GM23248 (cell line): ENCODE measurements around the gene QSOX2.

Experiments used
- EZH2 ChIP-seq: fragments of 200-600 bp; sonication (generic); IDR thresholded peaks from 2 replicates; pipeline ENCODE4 v1.6.1; 2018; ENCODE audit warnings: antibody characterized with exemption, mild to moderate bottlenecking; ENCODE audit not compliant: insufficient read depth, poor library complexity, severe bottlenecking
- EZH2phosphoT487 ChIP-seq: fragments of 200-600 bp; sonication (generic); IDR thresholded peaks from 2 replicates; pipeline ENCODE4 v1.6.1; 2018; ENCODE audit warnings: antibody characterized with exemption, moderate library complexity, mild to moderate bottlenecking, low read depth; ENCODE audit not compliant: insufficient read depth

GRCh38 chr9:136179101-136179616 lies 66.5 kb downstream of the QSOX2 start:
- TF ChIP-seq EZH2 (no peak), EZH2phosphoT487 (no peak)
